Measurements from ENCODE around the gene COA8.

COA8 gene

GRCh38 chr14:103550451-103551337 is 12.1 kb upstream of the COA8 start:
- no peak for DNase-seq

- no peak for DNase-seq
Measured at GRCh38 chr14:103551338-103551762, 11.4 kb upstream of the COA8 start.

GRCh38 chr14:103552011-103552845 is 10.5 kb upstream of the COA8 start:
- no peak for DNase-seq

GRCh38 chr14:103552846-103553210 is 9.9 kb upstream of the COA8 start:
- no peak for DNase-seq

GRCh38 chr14:103555559-103556337 is 7.0 kb upstream of the COA8 start:
- no peak for DNase-seq

GRCh38 chr14:103556946-103557758 is 5.6 kb upstream of the COA8 start:
- DNase-seq, result no peak

- DNase-seq, result no peak
Measured at GRCh38 chr14:103558071-103558882, 4.5 kb upstream of the COA8 start.

GRCh38 chr14:103559766-103560165 is 3.0 kb upstream of the COA8 start:
- no peak for DNase-seq

- DNase-seq, result no peak
Measured at GRCh38 chr14:103560691-103561090, 2.1 kb upstream of the COA8 start.

- peak; percentile 15 for DNase-seq
Measured at GRCh38 chr14:103561381-103562178, 1.2 kb upstream of the COA8 start.

- no peak for DNase-seq
Measured at GRCh38 chr14:103562179-103562428, 656 bp upstream of the COA8 start.

- DNase-seq, result peak; percentile 30
Measured at GRCh38 chr14:103563226-103563620, 463 bp downstream of the COA8 start.

- no peak for DNase-seq
Measured at GRCh38 chr14:103563844-103564505, 1.2 kb downstream of the COA8 start.

GRCh38 chr14:103568952-103569351 is 6.2 kb downstream of the COA8 start:
- DNase-seq, result no peak

GRCh38 chr14:103569408-103569807 is 6.6 kb downstream of the COA8 start:
- DNase-seq, result no peak

GRCh38 chr14:103574104-103574503 is 11.3 kb downstream of the COA8 start:
- DNase-seq, result no peak

- no peak for DNase-seq
Measured at GRCh38 chr14:103574707-103575285, 12.0 kb downstream of the COA8 start.

- DNase-seq, result no peak
Measured at GRCh38 chr14:103576371-103577024, 13.7 kb downstream of the COA8 start.

GRCh38 chr14:103578401-103579075 is 15.8 kb downstream of the COA8 start:
- no peak for DNase-seq
